Jurkat, Clone E6-1 (cell line): ENCODE data around the gene SLC12A2.

Source experiments
- DNase-seq: peaks from one replicate; pipeline ENCODE4 v3.0.0-alpha.2; 2011; ENCODE audit warnings: low read depth, low spot score
- H3K4me3 ChIP-seq: 2 replicates; pipeline ENCODE4 v1.5.1; 2011; ENCODE audit warnings: mild to moderate bottlenecking, low read length, control low read depth, moderate library complexity

The SLC12A2 gene

DNA sequence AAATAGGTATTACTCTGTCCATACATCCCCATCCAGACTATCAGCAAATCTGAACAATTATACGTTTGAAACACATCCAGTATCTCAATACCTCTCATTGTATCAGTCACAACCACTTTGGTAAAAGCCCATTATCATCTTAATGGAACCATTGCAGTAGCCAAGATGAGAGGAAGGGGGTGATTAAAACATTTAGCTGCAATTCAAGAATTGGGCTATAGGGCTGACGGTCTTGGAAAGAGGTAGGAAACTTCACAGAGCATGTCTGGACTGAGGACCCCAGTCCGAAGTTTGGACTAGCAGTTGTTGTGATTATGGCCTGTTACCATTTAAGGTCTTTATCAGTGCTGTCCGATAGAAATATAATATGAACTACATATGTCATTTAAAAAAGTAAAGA is 8.6 kb downstream of the SLC12A2 start:
- H3K4me3 ChIP-seq, result no peak overlapping the region
- DNase-seq, result no peak

GRCh38 chr5:128093368-128093767 is 9.8 kb downstream of the SLC12A2 start:
- no peak for DNase-seq
- H3K4me3 ChIP-seq, result no peak overlapping the region

GRCh38 chr5:128097224-128097623 is 13.7 kb downstream of the SLC12A2 start:
- no peak for DNase-seq
- no peak overlapping the region for H3K4me3 ChIP-seq

- no peak overlapping the region for H3K4me3 ChIP-seq
- no peak for DNase-seq
Observed at GRCh38 chr5:128097781-128098180, 14.2 kb downstream of the SLC12A2 start.

- DNase-seq, result no peak
- no peak overlapping the region for H3K4me3 ChIP-seq
Observed at GRCh38 chr5:128099944-128100343, 16.4 kb downstream of the SLC12A2 start.

DNA sequence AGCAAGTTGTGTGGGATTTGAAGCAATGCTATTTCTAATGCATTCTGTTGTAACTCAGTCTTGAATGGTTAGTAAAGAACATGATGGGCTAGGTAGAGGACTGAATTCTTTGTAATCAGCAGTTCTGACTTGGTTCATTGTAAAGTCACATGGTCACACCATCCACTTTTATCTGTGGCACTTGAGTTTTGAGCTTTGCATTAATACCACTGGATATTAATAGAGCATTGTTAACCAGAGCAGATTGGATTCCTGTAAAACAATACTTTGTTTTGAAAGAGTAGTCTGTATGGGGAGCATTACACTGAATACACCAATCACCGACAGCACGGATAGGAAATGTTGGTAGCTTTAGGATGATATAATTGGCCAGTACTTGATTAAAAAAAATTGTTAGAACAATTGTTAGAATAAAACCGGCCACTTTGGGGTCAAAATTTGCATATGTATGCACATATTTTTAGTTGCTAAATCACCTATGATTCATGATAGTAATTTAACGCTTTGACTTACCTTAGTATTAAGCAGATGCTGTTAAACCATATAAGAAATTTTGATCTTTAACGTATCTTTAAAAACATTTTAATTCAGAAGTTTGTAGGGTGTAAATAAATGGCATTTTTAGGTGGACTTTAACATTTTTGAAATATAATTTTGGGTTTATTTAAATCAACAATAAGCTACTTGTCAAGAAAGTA is 17.4 kb downstream of the SLC12A2 start:
- no peak for DNase-seq
- no peak overlapping the region for H3K4me3 ChIP-seq

DNA sequence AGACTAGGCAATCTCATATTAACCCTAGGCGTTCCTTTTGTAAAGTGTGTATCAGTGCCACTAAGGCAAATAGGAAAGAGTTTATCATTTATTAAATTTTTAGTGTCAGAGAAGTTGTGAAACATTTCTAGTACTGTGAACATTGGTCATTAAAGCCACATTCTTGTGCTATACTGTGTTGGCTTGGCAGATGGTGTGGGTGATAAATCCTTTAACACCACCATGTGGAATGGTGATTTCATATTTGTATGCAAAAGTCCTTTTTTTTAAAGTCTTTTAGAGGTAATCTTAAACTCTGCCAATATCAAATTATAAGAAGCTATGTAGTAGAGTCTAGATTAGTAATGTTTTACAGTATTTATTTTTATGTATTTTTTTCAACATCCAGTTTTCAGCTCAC is 18.1 kb downstream of the SLC12A2 start:
- H3K4me3 ChIP-seq, result no peak overlapping the region
- DNase-seq, result no peak

- no peak overlapping the region for H3K4me3 ChIP-seq
- DNase-seq, result no peak
Observed at GRCh38 chr5:128105203-128105602, 21.6 kb downstream of the SLC12A2 start.

DNA sequence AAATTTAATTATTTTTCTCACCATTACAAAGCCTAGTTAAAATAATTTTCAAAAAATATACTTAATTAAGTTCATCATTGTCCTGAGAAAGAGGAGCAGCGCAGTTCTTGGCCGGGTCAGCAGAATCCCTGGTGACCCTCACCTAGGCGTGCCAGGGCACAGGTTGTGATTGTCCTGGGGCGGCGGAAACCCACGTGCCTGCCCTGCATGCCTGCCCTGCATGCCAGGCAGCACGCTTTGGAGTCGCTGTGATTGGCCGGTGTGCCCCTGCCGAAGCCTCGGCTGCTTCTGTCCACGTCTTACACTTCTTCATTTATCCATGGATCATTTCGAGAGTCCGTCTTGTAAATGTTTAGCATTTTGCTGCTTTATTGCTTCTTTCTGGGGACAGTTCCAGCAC is 25.6 kb downstream of the SLC12A2 start:
- no peak overlapping the region for H3K4me3 ChIP-seq
- no peak for DNase-seq

GRCh38 chr5:128109766-128110165 is 26.2 kb downstream of the SLC12A2 start:
- no peak overlapping the region for H3K4me3 ChIP-seq
- no peak for DNase-seq

DNA sequence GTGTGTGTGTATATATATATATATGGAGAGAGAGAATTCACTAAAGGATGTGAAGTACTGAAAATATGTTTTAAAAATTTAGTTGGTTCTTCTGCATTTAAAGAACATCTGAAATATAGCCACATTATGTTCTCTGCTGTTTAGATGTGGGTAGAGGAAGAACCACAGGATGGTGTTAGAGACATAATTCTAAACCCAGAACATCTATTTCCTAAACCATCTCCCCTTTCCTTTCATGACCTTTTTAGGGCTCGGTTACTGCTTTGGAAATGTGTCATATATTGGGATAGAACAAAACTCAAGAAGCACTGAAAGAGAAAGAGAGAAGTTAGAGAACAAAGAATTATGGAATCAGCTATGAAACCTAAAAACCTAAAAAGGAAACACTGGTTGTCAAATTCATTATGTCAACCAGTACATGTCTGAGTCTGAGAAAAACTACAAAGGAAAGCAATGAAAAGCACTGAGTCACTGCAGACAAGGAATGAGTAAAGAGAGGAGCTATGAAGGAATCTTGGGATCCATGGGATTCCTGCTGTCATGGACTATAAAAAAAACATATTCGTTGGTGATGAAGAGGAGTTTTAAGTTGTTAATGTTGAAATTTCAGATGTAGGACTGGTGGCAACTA is 28.4 kb downstream of the SLC12A2 start:
- H3K4me3 ChIP-seq, result no peak overlapping the region
- peak; percentile 57 for DNase-seq

DNA sequence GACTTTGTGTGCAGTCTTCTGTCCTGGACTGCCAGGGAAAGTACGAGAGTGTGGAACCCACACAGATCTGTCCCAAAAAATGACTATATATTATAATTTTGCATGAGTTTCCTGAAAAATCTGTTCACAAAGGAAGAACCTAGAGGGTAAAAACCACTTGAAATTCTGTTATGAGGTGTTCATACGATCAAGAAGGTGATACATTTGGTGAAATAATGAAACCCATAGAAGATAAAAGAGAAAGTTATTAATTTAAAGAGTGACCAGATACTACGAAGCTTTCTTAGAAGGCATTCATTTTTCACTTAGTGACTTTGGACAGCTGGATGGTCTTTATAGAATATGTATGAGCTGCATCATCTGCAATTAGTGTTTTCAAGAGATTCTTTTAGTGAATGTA is 32.9 kb downstream of the SLC12A2 start:
- H3K4me3 ChIP-seq, result no peak overlapping the region
- no peak for DNase-seq

DNA sequence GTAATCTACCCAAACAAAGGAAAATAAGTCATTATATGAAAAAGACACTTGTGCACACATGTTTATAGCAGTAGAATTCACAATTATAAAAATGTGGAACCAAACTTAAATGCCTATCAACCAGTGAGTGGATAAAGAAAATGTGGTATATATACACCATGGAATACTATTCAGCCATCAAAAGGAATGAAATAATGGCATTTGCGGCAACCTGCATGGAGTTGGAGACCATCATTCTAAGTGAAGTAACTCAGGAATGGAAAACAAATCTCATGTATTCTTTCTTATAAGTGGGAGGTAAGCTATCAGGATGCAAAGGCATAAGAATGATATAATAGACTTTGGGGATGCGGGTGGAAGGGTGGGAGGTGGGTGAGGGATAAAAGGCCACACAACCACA is 34.6 kb downstream of the SLC12A2 start:
- no peak overlapping the region for H3K4me3 ChIP-seq
- DNase-seq, result no peak

GRCh38 chr5:128121651-128122050 is 38.1 kb downstream of the SLC12A2 start:
- H3K4me3 ChIP-seq, result no peak overlapping the region
- DNase-seq, result no peak

DNA sequence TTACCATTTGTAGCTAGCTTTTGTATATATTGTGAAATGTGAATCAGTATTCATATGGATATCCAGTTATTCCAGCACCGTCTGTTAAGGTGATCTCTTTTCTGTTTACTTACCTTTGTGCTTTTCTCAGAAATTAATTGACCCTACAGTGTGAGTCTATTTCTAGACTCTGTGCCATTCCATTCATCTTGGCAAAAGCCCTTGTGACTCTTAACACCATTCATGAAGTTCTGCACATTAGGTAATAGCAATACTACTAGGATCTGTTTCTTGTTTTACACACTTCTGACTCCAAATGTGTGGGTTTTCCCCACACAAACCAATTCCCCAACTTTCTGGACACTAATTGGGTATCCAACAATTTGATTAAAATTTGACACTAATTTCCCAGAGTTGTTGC is 40.4 kb downstream of the SLC12A2 start:
- no peak for DNase-seq
- no peak overlapping the region for H3K4me3 ChIP-seq

GRCh38 chr5:128126241-128126640 is 42.7 kb downstream of the SLC12A2 start:
- no peak for DNase-seq
- H3K4me3 ChIP-seq, result no peak overlapping the region

DNA sequence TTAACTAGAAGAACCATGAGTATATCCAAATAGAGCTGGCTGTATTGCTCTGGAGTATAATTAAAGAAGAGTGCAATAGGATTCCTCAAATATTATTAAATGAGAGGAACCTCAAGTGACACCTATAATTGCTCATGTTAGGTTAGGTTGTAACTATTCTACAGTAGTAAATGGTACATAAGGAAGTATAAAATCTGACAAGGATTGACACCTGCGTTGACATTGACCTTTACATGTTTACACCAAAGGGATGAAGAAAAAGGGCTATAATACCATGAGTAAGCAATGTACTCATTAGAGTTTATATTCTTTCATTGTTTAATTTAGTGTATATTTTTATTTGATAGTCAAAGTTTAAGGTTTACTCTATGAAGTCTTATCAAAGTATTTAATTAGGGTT is 48.9 kb downstream of the SLC12A2 start:
- H3K4me3 ChIP-seq, result no peak overlapping the region
- DNase-seq, result no peak

- H3K4me3 ChIP-seq, result no peak overlapping the region
- DNase-seq, result no peak
Observed at GRCh38 chr5:128135286-128135685, 51.7 kb downstream of the SLC12A2 start.

- no peak overlapping the region for H3K4me3 ChIP-seq
- DNase-seq, result no peak
Observed at GRCh38 chr5:128143911-128144310, 60.3 kb downstream of the SLC12A2 start.

DNA sequence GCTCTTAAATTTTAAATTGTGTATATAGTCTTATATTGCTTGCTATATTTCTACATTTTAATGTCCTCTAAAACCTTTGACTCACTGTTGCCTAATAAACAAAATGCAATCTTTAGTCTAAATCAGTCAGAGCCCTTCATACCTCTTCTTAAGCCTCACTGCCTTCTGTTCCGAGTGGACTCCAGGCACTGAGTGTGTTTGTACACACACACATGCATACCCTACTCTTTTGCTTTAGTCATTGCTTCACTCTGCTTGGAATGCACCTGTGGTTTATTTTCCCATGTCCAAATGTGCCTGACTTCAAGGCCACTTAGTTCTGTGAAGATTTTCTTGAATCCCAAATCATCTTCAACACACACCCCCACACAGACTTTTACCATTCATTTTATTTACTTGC is 60.9 kb downstream of the SLC12A2 start:
- no peak for DNase-seq
- no peak overlapping the region for H3K4me3 ChIP-seq

- no peak for DNase-seq
- no peak overlapping the region for H3K4me3 ChIP-seq
Observed at GRCh38 chr5:128146671-128147070, 63.1 kb downstream of the SLC12A2 start.
